ENCODE results near the gene SERPINA3.
A peak's percentile ranks its signal among the peaks of the same experiment; 100 is the strongest.
"Not testable (repeated sequence)": the region's sequence is repeated elsewhere in the genome, so short reads cannot be mapped to it uniquely, and the experiment has no call there.

SERPINA3 gene

GRCh38 chr14:94612174-94612573, at the start of gene SERPINA3:
Gene SERPINA3, plus strand, starts transcription at chr14:94612391. Its CDS starts 2,051 bp downstream, at chr14:94614442.
- intact Hi-C loops (cut with DNase I): no loop called here
- peak in 1 of 10 donors; percentile 11 for DNase-seq

DNA sequence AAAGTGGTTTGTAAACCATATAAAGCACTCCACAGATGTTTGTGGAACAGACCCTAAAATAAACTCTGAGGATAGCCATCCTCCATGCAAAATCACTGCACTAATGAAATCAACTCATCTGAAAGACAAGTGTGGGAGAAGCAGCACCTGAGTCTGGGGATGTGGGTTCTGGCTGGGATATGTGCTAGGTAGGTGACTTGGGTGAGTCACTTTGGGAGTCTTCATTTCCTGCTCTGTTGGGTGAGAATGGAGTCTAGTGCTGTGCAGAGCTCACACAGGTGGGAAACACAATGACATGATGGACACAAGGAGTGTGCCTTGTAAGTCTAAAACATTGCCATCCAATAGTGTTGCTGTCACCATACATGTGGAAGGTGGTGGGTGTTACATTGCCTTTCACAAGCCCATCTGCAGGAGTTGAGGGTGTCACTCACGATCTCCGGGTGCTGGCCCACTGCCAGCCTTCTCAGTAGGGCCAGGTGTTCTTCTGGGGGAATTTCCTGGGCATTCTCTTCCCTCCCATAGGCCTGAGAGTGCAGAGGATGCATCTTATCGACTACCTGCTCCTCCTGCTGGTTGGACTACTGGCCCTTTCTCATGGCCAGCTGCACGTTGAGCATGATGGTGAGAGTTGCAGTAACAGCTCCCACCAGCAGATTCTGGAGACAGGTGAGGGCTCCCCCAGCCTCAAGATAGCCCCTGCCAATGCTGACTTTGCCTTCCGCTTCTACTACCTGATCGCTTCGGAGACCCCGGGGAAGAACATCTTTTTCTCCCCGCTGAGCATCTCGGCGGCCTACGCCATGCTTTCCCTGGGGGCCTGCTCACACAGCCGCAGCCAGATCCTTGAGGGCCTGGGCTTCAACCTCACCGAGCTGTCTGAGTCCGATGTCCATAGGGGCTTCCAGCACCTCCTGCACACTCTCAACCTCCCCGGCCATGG, 49.0 kb upstream of the SERPINA3 start:
- intact Hi-C loops (cut with DNase I): no loop called here
- DNase-seq: peak in 1 of 10 donors; percentile 61

DNA sequence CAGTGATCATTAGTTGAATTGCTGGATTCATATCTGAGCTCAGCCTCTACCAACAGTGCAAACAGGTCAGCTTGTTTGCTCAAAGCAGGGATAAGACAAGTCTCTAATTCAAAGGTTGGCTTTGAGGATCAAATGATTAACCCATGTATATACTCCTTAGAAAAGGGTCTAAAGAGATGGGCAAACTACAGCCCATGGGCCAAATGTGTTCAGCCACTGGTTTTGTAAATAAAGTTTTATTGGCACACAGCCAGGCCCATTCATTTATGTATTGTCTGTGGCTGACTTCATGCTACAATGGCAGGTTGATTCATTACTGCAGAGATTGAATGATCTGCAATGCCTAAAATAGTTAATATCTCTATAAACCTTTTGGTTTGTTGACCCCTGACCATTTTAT, 47.8 kb upstream of the SERPINA3 start:
- DNase-seq: no peak
- intact Hi-C loops (cut with DNase I): no loop called here

DNA sequence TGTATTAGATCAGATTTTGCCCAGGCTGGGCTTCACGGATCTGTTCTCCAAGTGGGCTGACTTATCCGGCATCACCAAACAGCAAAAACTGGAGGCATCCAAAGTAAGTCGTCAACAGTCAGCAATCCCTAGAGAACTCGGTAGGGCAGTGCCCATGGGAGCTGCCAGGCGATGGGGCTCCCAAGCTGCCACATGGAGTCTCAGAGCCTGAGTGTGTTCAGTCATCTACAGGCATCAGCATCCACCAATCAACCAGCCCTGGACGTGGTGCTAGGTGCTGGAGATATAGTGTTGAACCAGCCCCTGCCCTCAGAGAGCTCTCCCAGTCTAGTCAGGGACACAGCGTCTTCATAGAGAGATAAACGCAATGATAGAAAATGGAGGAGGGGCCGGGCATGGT, 44.0 kb upstream of the SERPINA3 start:
- intact Hi-C loops (cut with DNase I): no loop called here
- peak in 1 of 10 donors; percentile 1 for DNase-seq

DNA sequence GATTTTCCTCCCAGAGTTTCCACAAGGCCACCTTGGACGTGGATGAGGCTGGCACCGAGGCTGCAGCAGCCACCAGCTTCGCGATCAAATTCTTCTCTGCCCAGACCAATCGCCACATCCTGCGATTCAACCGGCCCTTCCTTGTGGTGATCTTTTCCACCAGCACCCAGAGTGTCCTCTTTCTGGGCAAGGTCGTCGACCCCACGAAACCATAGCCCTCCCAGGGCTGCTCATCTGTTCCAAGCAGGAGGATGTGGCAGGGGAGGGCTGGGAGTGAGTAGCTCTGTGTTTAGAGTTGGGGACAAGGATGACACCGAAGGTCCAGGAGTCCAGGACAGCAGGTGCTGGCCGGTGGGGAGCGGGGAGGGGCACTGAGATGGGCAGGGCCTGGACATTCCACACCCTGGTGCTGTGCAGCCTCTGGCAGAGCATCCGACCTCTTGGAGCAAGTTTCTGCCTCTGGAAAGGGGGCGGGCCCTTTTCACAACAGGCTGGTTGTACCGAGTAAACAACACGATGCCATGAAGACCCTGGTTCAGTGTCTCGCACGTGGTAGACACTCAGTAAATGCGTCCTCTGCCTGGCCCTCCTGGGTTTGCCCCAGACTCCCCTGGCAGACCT, 42.7 kb upstream of the SERPINA3 start:
- DNase-seq: peak in 1 of 10 donors; percentile 5
- intact Hi-C loops (cut with DNase I): no loop called here

DNA sequence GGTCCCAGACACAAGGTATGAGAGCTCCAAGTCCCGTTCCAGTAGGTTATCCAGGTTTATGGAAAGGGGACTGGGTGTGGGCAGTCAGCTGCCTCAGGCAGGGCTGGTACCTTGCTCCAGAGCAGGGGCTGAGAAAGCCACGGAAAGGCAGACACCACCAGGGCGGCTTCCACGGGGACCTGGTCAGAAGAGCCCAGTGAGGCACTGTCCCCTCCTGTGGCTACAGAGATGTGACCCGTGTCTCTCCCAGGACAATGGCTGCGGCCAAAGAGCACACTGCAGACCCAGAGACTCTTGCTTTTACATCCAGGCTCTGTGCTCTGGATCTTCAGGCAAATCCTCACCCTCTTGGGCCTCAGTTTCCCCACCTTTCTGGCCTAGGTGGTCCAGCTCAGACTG, 42.2 kb upstream of the SERPINA3 start:
- intact Hi-C loops (cut with DNase I): no loop called here

DNA sequence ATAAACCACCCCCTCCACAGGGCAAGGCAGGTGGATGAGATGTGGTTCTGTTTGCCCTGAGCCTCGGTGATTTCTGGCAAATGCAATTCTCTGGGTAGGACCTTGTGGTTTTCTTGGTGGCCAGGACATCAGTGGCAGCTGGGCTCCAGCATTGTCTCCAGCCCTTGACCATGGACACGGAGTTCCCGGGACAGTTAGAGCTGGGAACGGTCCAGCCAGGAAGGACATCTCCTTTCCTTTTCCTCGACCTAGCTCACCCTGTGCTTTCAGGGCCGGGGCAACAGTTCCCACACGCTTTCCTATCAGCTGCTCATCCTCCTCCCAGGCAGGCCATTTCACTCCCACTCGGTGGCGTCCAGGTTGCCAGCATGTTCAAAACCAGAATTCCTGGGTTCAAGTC, 41.8 kb upstream of the SERPINA3 start:
- peak in 1 of 10 donors; percentile 2 for DNase-seq
- intact Hi-C loops (cut with DNase I): no loop called here

More for the DNA sequence above, 42.2 kb upstream of the SERPINA3 start:
- DNase-seq: no peak

- DNase-seq: peak in 1 of 10 donors; percentile 11
- intact Hi-C loops (cut with DNase I): no loop called here
Measured at GRCh38 chr14:94571395-94571794, 40.8 kb upstream of the SERPINA3 start.

GRCh38 chr14:94571950-94572349, 40.2 kb upstream of the SERPINA3 start:
- intact Hi-C loops (cut with DNase I): no loop called here
- DNase-seq: peak in 1 of 10 donors; percentile 7

- DNase-seq: peak in 1 of 10 donors; percentile 0
Measured at GRCh38 chr14:94572637-94573303, 39.4 kb upstream of the SERPINA3 start.

DNA sequence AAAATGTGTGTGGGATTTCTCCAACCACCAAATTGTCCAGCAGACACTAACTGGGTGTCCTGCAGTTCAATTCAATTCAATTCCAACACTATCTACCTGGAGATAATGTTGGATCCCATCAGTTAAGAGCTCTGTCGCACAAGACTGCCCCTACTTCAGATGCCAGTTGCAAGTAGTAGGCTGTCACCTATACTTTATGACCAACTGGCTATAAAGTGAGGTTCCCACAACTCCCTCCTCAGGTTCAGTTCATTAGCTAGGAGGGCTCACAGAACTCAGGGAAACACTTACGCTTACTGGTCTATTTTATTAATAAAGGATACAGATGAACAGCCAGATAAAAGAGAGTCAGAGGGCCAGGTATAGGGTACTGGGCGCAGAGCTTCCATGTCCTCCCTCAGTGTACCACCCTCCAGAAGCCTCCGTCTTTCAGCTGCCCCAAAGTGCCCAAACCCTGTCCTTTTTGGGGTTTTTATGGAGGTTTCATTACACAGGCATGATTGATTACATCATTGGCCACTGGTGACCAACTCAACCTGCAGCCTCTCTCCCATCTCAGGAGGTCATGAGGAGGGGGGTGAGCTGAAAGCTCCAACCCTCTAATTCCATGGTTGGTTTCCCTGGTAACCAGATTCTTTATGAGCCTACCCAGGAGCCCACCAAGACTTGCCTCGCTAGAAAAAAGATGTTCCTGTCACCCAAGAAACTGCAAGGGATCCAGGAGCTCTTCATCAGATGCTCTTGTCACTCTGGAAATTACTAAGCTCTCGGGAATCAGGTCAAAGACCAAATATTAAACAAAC, 38.5 kb upstream of the SERPINA3 start:
- intact Hi-C loops (cut with DNase I): no loop called here
- DNase-seq: no peak

More at GRCh38 chr14:94572637-94573303, 39.4 kb upstream of the SERPINA3 start:
- intact Hi-C loops (cut with DNase I): no loop called here

DNA sequence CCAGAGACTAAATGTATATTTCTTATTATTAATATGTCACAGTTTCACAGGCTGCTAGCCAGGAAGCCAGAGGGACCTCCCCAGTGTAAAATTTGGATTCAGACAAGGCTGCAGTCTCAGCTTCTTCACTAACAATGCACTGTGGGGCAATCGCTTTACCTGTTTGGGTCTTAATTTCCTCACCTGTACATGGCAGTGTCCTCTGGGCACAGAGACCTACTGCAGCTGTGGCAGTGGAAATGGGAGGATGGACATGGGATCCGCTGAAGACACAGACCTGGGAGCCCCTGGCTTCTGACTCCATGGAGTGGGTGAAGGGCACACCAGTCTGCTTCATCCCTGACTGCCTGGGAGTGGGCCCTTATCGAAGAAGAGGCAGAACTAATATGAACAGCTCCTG, 37.9 kb upstream of the SERPINA3 start:
- DNase-seq: peak in 1 of 10 donors; percentile 3

DNA sequence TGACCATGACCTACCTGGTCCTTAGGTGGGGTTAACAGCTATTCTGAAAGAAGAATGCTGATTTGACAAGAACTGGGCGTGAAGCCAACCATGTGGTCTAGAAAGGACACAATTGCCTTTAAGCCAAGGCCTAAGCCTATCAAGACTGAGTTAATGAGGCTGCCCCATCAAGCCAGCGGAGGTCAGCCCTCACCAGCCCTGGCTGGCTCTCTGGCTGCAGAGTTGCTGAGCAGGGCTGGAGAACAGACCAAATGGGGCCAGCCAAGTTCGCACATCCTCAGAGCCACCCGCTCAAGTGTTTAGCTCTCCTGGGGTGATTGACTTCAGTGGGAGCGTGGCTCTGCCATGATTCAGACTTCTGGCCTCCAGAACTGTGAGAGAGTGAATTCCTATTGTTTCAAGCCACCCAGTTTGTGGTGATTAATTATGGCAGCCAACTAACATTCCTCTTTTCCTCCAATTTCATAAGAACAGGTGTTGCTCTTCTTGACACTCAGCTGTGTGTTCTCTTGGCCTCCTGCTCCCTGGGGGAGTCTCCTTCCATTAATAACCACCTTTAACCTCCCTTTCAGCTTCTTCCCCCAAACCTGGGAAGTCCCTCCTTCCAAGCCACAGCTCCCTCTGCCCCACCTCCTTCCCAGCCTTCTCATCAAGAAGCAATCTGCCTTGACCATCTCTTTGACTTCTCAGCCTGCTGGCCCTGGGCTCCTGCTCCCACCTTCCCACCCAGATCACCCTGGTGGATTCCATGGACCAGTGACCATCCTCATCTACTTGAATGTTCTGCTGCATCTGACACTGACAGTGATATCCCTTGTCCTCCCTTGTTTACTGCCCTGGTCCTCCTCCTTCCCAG, 36.2 kb upstream of the SERPINA3 start:
- peak in 1 of 10 donors; percentile 7 for DNase-seq
- intact Hi-C loops (cut with DNase I): no loop called here

More for the DNA sequence above, 37.9 kb upstream of the SERPINA3 start:
- intact Hi-C loops (cut with DNase I): no loop called here

- intact Hi-C loops (cut with DNase I); DNase-seq: not testable (repeated sequence)
Measured at GRCh38 chr14:94577472-94577871, 34.7 kb upstream of the SERPINA3 start.

DNA sequence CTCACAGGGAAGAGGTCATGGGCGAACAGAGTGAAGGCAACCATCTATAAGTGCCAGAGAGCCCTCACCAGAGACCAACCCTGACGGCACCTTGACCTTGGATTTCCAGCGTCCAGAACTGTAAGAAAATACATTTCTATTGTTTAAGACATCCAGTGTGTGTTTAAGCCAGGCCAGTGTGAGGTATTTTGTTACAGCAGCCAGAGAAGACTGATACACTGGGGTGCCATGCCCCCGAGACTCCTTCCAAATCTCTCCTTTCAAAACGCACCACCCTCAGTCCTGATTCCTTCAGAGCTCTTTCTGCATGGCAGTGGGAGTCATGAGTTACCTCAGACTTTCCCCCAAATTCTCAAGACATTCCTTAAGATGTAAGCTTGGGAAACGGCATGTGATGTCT, 33.5 kb upstream of the SERPINA3 start:
- intact Hi-C loops (cut with DNase I): no loop called here
- DNase-seq: no peak

GRCh38 chr14:94581127-94581999, 30.8 kb upstream of the SERPINA3 start, which contains the start of gene SERPINA5:
Gene SERPINA5, plus strand, starts transcription at chr14:94581426. Its CDS starts 5,937 bp downstream, at chr14:94587363.
- intact Hi-C loops (cut with DNase I): no loop called here
- DNase-seq: peak in 3 of 10 donors; percentile 29 to 86 (median 68)

- peak in 1 of 10 donors; percentile 57 for DNase-seq
- intact Hi-C loops (cut with DNase I): no loop called here
Measured at GRCh38 chr14:94582199-94582750, 29.9 kb upstream of the SERPINA3 start.

DNA sequence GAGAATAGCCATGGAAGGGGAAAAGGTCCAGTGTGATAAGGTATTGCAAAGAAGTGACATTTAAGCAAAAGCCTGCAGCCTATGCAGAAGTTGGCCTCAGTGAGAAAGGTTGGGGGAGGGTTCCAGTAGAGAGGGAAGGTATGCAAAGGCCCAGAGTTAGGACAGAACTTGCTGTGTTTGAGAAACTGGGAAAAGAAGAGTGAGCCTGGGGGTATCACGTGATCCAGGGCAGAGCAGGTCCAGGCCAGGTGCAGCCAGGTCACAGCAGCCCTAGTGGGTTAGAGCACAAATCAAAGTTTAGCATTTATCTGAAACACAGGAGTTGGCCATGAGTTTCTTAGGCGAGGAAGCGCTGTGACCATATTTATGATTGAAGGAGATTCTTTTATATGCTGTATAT, 29.3 kb upstream of the SERPINA3 start:
- intact Hi-C loops (cut with DNase I): no loop called here
- peak in 1 of 10 donors; percentile 36 for DNase-seq
